Stimulated activated CD8-positive, alpha-beta memory T cell treated with anti-CD3 and anti-CD28 coated beads, Interleukin-7, amount 100 ng/mL, for 48 hours (primary cell): ENCODE data around the gene GMDS.

Source experiments
- DNase-seq, 2 donors: peaks; one replicate each; pipeline ENCODE4 v3.0.0-alpha.2; 2020; ENCODE audit warnings: low read depth in 1 of 2; ENCODE audit errors: extremely low read depth in 1 of 2

The GMDS gene

DNA sequence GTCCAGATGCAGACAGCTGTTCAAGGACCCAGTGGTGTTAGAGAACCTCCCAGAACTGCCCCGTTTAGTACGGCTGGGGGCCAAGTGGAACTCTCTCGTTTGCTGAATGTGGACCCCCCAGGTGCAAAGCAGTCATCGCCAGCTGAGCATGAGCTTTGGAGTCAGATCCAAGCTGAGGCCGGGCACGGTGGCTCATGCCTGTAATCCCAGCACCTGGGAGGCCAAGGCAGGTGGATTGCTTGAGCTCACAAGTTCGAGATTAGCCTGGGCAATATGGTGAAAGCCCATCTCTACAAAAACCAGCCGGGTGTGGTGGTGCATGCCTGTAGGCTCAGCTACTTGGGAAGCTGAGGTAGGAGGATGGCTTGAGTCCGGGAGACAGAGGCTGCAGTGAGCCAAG lies 606.0 kb downstream of the GMDS start:
- no peak for DNase-seq

DNA sequence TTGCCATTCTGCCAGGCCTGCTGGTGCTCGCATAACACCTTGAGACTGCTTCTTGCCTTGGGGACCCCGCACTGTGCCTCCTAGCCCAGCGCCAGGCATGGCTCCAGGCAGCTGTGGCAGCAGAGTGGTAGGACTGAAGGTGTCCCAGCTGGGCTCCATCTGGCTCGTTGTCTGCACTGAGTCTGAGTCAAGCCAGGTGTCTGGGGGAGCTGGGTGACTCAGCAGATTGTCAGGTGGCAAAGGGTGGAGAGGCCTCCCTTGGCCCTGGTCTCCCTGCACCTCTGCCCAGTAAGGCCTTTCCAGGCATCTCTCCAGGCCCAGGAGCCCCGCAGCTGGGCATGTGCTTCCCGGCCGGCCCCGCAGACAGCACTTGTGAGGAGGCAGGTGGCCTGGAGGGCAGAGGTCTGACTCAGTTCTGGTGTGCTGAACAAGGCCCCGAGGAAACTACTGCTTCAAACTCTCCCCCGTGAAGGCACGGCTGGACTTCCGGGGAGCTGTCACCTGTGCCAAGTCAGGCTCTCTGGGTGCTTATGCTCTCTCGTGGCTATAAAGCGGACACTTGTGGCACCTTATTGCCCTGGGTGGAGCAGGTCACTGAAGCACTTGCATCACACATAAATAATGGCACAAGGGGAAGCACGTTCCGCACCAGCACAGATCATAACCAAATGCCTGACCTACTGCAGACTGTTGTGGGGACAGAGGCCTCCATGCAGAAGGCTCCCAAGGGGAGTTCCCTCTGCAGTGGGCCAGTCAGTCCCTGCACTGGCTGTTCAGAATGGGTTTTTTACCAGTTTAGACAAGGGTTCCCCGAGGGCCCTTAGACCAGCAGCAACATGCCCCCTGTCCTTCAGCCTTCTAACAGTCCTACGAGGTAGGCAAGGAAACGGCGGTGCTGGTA lies 608.2 kb downstream of the GMDS start:
- no peak for DNase-seq

- no peak for DNase-seq
Measured at GRCh38 chr6:1636272-1636825, 609.1 kb downstream of the GMDS start.

GRCh38 chr6:1635305-1636010 lies 609.9 kb downstream of the GMDS start:
- no peak for DNase-seq

DNA sequence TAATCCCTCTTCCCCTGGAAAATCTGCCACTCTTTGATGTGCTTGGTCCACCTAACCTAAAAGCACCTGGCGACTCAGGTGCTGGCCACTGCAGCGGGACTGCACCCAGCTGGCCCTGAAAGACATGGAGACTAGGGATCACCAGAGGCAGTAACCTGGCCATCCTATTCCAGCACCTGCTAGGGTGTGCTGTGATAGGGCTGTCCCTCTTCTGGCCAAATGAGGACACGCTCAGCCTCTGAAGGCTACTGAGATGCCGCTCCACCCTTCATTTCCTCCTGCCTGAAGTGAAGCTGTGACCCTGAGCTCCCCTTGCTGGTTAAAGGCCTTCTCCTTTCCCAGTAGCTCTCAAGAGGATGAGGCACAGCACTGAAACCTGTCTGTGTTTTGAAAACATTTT lies 611.3 kb downstream of the GMDS start:
- DNase-seq, result no peak

- no peak for DNase-seq
Measured at GRCh38 chr6:1633366-1634021, 611.9 kb downstream of the GMDS start.

DNA sequence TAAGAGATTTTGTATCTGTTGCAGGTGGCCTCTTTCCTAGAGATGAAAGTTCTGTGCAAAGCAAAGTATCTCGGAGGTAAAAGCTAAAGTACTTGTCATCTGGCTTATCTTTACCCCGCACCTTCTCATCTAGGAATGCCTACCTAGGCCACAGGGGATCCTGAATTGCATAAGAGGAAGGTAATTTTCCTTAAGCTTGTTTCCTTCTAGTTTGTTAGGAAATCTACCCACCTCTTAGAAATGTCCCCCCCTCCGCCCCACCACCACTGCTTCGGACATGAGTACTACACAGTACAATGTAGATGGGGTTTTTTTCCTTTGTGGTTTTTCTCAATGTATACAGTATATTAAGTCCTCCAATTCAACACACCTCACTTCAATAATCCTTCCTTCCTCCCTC lies 614.2 kb downstream of the GMDS start:
- DNase-seq, result no peak

DNA sequence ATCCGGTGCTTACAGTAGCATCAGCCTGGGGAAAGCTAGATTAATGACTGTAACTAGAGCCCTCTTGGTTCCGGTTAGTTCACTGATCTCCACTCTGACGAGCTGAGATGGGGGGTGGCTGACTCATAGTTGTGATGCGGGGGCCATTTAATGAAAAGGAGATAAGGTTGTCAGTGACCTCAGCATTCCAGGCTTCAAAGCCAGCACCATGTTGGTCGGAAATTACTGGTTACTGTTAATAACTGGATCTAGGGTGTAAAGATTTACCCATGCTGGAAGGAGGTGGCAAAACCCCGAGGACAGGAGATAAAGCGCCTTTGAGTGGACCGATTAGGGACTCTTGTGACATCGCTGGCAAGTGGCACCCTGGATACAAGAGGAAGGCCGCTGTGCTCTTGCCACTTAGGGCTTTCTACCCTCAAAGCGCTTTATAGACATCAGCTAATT lies 614.6 kb downstream of the GMDS start:
- no peak for DNase-seq

- no peak for DNase-seq
Measured at GRCh38 chr6:1630212-1630770, 615.1 kb downstream of the GMDS start.

GRCh38 chr6:1629316-1629715 lies 616.1 kb downstream of the GMDS start:
- DNase-seq, result no peak

DNA sequence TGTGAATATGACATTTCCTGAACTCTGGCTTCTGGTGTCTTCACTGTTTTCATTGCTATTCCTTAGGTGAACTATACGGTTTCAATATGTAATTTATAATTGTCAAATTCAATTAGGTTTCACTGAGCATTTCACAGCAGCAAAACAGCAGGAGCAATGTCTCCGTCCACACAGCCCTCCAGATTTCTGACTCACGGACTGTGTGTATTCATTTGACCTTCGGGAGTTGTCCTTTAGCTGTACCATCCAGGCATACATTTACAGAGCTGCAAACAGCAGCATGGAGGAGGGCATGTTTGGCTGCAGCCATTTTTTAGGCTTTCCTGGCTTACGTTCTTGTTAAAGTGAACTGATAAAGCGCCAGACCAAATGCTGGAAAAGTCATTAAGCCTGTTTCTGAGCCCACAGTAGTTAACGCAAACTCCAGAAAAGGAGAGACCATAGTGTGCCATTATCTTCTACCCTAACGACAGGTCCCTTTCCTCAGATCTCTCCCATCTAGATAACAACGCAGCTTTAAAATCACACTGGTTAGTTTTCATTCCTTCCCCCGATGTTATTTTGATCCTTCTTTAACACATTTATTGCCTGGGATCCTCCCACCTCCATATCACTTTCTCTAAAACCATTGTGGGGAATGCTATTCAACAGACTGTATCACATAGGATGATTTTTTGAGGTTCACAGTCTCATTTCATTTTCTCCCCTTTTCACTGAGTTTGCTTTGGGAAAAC lies 617.4 kb downstream of the GMDS start:
- no peak for DNase-seq

GRCh38 chr6:1626481-1626880 lies 618.9 kb downstream of the GMDS start:
- DNase-seq, result no peak

- no peak for DNase-seq
Measured at GRCh38 chr6:1625794-1626435, 619.5 kb downstream of the GMDS start.

- DNase-seq, result no peak
Measured at GRCh38 chr6:1624851-1625781, 620.3 kb downstream of the GMDS start.

DNA sequence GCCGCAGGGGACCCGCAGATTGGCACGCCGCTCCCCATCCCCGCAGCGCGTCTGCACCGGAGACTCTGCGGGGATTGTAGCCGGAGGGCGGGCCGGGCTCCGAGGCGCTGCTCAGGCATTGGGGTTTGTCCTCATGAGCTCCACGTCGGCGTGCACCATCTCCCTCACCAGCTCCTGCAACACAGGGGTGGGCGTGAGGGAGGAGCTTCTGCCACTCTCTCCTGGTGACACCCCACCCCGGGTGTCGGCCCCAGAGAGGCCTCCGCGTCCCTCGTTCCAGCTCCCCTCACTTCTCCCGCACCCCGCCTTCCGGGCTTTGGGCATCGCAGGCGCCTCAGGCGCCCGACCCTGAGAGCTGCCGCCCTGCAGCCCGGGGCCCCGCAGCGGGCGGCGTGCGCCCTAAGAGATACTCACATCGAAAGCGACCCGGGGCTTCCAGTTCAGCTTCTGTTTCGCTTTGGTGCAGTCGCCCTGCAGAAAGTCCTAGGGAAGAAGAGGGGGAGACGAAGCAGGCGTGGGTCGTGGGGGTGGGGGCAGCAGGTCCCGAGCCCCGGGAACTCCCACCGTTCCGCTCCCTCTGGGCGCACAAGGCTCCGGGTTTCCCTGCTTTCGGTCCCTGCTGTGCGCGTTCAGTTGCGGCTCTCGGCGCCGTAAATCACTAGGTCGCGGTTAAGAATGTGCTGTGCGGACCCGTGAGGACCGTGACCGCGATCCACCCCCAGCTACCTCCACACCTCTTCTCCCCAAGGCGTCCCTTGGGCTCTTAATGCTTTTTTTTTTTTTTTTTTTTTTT lies 621.2 kb downstream of the GMDS start:
- DNase-seq, result no peak

DNA sequence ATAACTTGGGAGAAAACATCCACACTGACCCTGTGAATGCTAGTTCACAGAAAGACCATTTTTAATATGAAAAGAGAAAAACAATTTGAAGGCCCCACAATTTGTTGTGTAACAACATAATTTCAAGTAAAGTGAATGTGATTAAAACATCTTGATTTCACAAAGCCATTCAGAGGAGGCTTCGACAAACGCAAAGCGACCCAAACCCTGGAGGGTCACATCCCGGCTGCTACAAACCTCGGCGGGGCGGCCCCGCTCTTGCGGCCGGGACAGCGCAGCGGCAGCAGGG lies 621.7 kb downstream of the GMDS start:
- no peak for DNase-seq

DNA sequence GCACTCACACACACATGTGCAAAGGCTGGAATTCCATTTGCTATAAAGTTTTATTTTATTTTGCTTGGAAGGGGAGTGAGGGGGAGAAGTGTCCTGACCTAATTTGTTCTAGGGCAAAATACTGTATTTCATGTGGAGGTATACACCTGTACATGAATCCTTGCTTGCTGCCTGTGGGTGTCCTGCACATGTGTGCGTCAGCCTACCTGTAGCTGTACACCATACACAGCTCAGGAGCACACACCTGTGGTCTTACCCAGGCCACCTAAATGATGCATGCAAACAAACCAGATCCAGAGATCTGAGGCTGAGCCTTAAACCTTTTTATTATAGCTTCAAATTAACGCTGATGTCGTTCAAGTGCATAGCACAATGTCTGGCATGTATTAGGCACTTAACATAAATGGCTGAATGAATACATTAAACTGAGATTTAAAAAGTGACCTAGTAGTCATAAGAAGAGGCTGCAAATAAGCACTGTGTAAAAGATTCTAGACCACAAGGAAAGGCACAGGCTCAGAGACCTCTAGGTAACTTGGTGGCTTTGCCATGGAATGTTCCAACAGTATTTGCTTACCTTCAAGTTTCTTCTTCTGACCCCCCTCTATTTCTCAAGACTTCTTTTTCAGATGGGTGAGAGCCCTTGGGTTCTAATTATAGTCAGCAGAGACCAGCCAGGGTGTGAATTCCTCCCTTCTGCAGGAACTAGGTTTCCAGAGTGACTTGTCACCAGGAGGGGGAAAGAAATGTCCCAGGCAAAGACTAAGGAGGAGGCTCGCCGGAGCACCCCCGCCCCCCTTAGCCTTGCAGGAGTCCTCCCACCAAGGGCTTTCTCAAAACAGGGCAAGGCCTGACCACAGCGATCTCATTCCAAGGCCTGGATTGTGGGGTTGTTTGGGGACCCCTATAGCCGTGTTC lies 622.3 kb downstream of the GMDS start:
- no peak for DNase-seq
